SIG-M5 treated with dmso at 0.1 percent for 504 hours (cell line): ENCODE measurements around the gene TIMM44.
A peak's percentile ranks its signal among the peaks of the same experiment; 100 is the strongest.
"Not testable (repeated sequence)": the region's sequence is repeated elsewhere in the genome, so short reads cannot be mapped to it uniquely, and the experiment has no call there.

Experiments
- DNase-seq: peaks from one replicate; lab custom pipeline; 2025; ENCODE audit not compliant: unreplicated experiment; lab: John Stamatoyannopoulos, UW

The TIMM44 gene

GRCh38 chr19:7926021-7926726 is 17.3 kb downstream of the TIMM44 start, which contains the start of gene CTXN1:
Gene CTXN1 (minus strand): TSS chr19:7926135. CDS start chr19:7925538, 597 bp downstream.
- DNase-seq = no peak

GRCh38 chr19:7925171-7925851 is 18.2 kb downstream of the TIMM44 start:
- peak; percentile 60 for DNase-seq

GRCh38 chr19:7924651-7925170 is 18.8 kb downstream of the TIMM44 start:
- no peak for DNase-seq

GRCh38 chr19:7924241-7924640 is 19.2 kb downstream of the TIMM44 start:
- no peak for DNase-seq

- DNase-seq = no peak
Observed at GRCh38 chr19:7923295-7924191, 19.9 kb downstream of the TIMM44 start.

- no peak for DNase-seq
Observed at GRCh38 chr19:7922836-7923195, 20.6 kb downstream of the TIMM44 start.

- no peak for DNase-seq
Observed at GRCh38 chr19:7921967-7922835, 21.3 kb downstream of the TIMM44 start.

GRCh38 chr19:7921302-7921966 is 22.0 kb downstream of the TIMM44 start:
- no peak for DNase-seq

GRCh38 chr19:7920519-7921301 is 22.8 kb downstream of the TIMM44 start:
- DNase-seq = peak; percentile 95

- DNase-seq = peak; percentile 82
Observed at GRCh38 chr19:7919610-7920518, 23.6 kb downstream of the TIMM44 start, which contains the start of gene SNAPC2. Gene SNAPC2 (plus strand): TSS chr19:7920338. CDS start chr19:7920367, 29 bp downstream.

GRCh38 chr19:7918615-7919421 is 24.6 kb downstream of the TIMM44 start:
- no peak for DNase-seq

- DNase-seq = not testable (repeated sequence)
Observed at GRCh38 chr19:7918062-7918614, 25.3 kb downstream of the TIMM44 start.

GRCh38 chr19:7917267-7918061 is 26.0 kb downstream of the TIMM44 start:
- DNase-seq = peak; percentile 44

GRCh38 chr19:7916955-7917266 is 26.6 kb downstream of the TIMM44 start:
- no peak for DNase-seq

GRCh38 chr19:7916103-7916954 is 27.1 kb downstream of the TIMM44 start:
- peak; percentile 36 for DNase-seq
